Esophagus muscularis mucosa (tissue), 4 donors: ENCODE data around the gene CDH4.

Experiments
- EP300 ChIP-seq: sonication (generic); formaldehyde crosslinking; IDR thresholded peaks from one replicate; pipeline ENCODE4 v1.6.1; 2017; ENCODE audit warnings: antibody characterized with exemption
- POLR2A ChIP-seq: fragments of 450-650 bp; IDR thresholded peaks from one replicate; pipeline ENCODE4 v1.6.1; 2017; ENCODE audit warnings: antibody characterized with exemption, moderate library complexity, mild to moderate bottlenecking, low read depth
- POLR2AphosphoS5 ChIP-seq, 2 donors: sonication (generic); formaldehyde crosslinking; IDR thresholded peaks; one replicate each; pipeline ENCODE4 v1.6.1; 2017; ENCODE audit warnings: antibody characterized with exemption in 2 of 2
- TF ChIP-seq, protein P1 (sequence below), 3 experiments: fragments of 200-600 bp in 2 of 3; fragments of 450-650 bp in 1 of 3; sonication (generic) in 2 of 3; IDR thresholded peaks; one replicate each; pipeline ENCODE4 v1.5.1; 2017 to 2019; ENCODE audit warnings: antibody characterized with exemption in 3 of 3, mild to moderate bottlenecking in 2 of 3, moderate library complexity in 1 of 3

DNA sequence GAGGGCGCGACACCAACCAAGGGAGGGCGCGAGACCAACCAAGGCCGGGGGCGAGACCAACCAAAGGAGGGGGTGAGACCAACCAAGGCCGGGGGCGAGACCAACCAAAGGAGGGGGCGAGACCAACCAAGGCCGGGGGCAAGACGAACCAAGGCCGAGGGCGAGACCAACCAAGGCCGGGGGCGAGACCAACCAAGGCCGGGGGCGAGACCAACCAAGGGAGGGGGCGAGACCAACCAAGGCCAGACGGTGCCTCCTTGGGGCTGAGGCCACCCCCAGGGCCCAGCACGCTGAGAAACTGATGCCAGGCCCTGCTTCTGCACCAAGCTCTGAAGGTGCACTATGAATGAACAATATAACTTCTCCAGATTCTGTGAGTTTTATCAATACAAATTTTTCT is 726.4 kb downstream of the CDH4 start:
- TF ChIP-seq, protein P1, sequence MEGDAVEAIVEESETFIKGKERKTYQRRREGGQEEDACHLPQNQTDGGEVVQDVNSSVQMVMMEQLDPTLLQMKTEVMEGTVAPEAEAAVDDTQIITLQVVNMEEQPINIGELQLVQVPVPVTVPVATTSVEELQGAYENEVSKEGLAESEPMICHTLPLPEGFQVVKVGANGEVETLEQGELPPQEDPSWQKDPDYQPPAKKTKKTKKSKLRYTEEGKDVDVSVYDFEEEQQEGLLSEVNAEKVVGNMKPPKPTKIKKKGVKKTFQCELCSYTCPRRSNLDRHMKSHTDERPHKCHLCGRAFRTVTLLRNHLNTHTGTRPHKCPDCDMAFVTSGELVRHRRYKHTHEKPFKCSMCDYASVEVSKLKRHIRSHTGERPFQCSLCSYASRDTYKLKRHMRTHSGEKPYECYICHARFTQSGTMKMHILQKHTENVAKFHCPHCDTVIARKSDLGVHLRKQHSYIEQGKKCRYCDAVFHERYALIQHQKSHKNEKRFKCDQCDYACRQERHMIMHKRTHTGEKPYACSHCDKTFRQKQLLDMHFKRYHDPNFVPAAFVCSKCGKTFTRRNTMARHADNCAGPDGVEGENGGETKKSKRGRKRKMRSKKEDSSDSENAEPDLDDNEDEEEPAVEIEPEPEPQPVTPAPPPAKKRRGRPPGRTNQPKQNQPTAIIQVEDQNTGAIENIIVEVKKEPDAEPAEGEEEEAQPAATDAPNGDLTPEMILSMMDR (IDR thresholded peaks at IDR 0.05): no peak
- TF ChIP-seq POLR2AphosphoS5 (IDR thresholded peaks at IDR 0.05) (no peak), POLR2A (no peak), EP300 (no peak)
